Stomach (tissue), 9 donors: Measurements from ENCODE around the gene ATP9B. TPM values are rescaled to one million over a fixed set of nuclear protein-coding genes. Genes with fewer than 3 reads are reported as not detected.
"Not testable (repeated sequence)": the region's sequence is repeated elsewhere in the genome, so short reads cannot be mapped to it uniquely, and the experiment has no call there.

ENCODE experiments used
- DNase-seq, 2 donors: peaks; one replicate each; pipeline versions ENCODE4 v3.0.0 to v3.0.0-alpha.2; 2013 to 2019
- H3K27ac ChIP-seq, 5 donors: fragments of 200-600 bp in 4 of 5; sonication (generic) in 4 of 5; one replicate each; pipeline ENCODE4 v1.5.1; 2013 to 2019; ENCODE audit warnings: mild to moderate bottlenecking in 1 of 5, moderate library complexity in 1 of 5
- H3K27me3 ChIP-seq, 3 donors: fragments of 200-600 bp; sonication (generic); one replicate each; pipeline ENCODE4 v1.5.1; 2017 to 2019; ENCODE audit warnings: mixed run types in 1 of 3
- H3K36me3 ChIP-seq, 4 donors: fragments of 200-600 bp; sonication (generic); 1 replicate in 3 of 4; 2 replicates in 1 of 4; pipeline ENCODE4 v1.5.1; 2016 to 2019
- H3K4me1 ChIP-seq, 4 donors: fragments of 200-600 bp; sonication (generic); one replicate each; pipeline ENCODE4 v1.5.1; 2016 to 2019
- H3K4me3 ChIP-seq, 4 donors: fragments of 200-600 bp; sonication (generic) in 3 of 4; one replicate each; pipeline ENCODE4 v1.5.1; 2016 to 2019; ENCODE audit warnings: mild to moderate bottlenecking in 1 of 4
- H3K9me3 ChIP-seq, 4 donors: fragments of 200-600 bp; sonication (generic); one replicate each; pipeline ENCODE4 v1.5.1; 2016 to 2019
- CTCF ChIP-seq, 7 experiments: fragments of 450-650 bp in 4 of 7; fragments of 200-600 bp in 3 of 7; sonication (generic) in 3 of 7; IDR thresholded peaks; one replicate each; pipeline ENCODE4 v1.5.1; 2016 to 2019; ENCODE audit warnings: antibody characterized with exemption in 7 of 7, control low read depth in 2 of 7, mild to moderate bottlenecking in 1 of 7
- EP300 ChIP-seq: sonication (generic); formaldehyde crosslinking; IDR thresholded peaks from one replicate; pipeline ENCODE4 v1.6.1; 2017; ENCODE audit warnings: antibody characterized with exemption
- POLR2A ChIP-seq, 4 donors: fragments of 450-650 bp; IDR thresholded peaks; one replicate each; pipeline ENCODE4 v1.6.1; 2016; ENCODE audit warnings: antibody characterized with exemption in 4 of 4, control low read depth in 2 of 4, mild to moderate bottlenecking in 1 of 4, moderate library complexity in 1 of 4
- POLR2AphosphoS5 ChIP-seq, 3 donors: sonication (generic); formaldehyde crosslinking; IDR thresholded peaks; one replicate each; pipeline ENCODE4 v1.6.1; 2016; ENCODE audit warnings: antibody characterized with exemption in 3 of 3
- WGBS, 5 donors: extraction: QIAGEN DNeasy Blood & Tissue Kit in 3 of 5; methylation state at CpG; one replicate each; pipeline versions ENCODE4 v1.1.5 to v1.1.7; 2013 to 2018; 5-methylcytosine and 5-hydroxymethylcytosine counted together
- intact Hi-C: fragments of 100-400 bp; cut with DNase I; formaldehyde crosslinking; loops from one replicate; pipeline ENCODE4 v1.15.1; 2023; ENCODE audit warnings: low total_unique reads
- polyA plus RNA-seq, 3 donors: library from polyadenylated mRNA; stranded (reverse); fragments of 200-250 nt; gene quantifications; one replicate each; pipeline ENCODE4 v1.2.3, GENCODE V29; 2013
- total RNA-seq, 5 donors: library from RNA; depleted of rRNA; stranded (reverse); fragments of >200 nt; gene quantifications; one replicate each; pipeline versions ENCODE4 v1.1.0 to v1.2.3, GENCODE V29; 2014 to 2016
- donor health status: healthy with polysubstance abuse.
- donor health status: Bipolar disorder and iron deficiency.
- donor health status: healthy.

The ATP9B gene
- total and polyA plus RNA-seq, 8 donors = 10.6 to 128 (median 34.9) TPM

GRCh38 chr18:79166702-79167101 is 97.5 kb downstream of the ATP9B start:
- H3K27ac ChIP-seq = no peak overlapping the region
- H3K36me3 ChIP-seq = peaks cover 18 to 37% (median 29%) of the 10 kb centered on the region in 4 donors
- no peaks in the 10 kb centered on the region for H3K9me3 ChIP-seq
- no peak overlapping the region for H3K4me3 ChIP-seq
- no peaks in the 10 kb centered on the region for H3K27me3 ChIP-seq
- WGBS, 5 donors = 95 to 99% (median 98%) methylated on average over 6 to 13 of the region's 13 CpGs
- no peak for DNase-seq
- intact Hi-C loops = no loop called here
- peaks cover 0 to 19% (median 0%) of the 10 kb centered on the region in 4 donors for H3K4me1 ChIP-seq
- no peak for TF ChIP-seq CTCF (IDR thresholded peaks at IDR 0.05)
- TF ChIP-seq POLR2A (IDR thresholded peaks at IDR 0.05) = no peak
- no peak for TF ChIP-seq POLR2AphosphoS5 (IDR thresholded peaks at IDR 0.05)
- no peak for TF ChIP-seq EP300

GRCh38 chr18:79167526-79168190 is 98.5 kb downstream of the ATP9B start:
- no peak for TF ChIP-seq EP300
- TF ChIP-seq CTCF (IDR thresholded peaks at IDR 0.05) = no peak
- TF ChIP-seq POLR2AphosphoS5 (IDR thresholded peaks at IDR 0.05) = no peak
- TF ChIP-seq POLR2A (IDR thresholded peaks at IDR 0.05) = no peak
- DNase-seq = no peak
- H3K9me3 ChIP-seq = no peaks in the 10 kb centered on the region
- H3K4me1 ChIP-seq = peaks cover 0 to 19% (median 0%) of the 10 kb centered on the region in 4 donors
- intact Hi-C loops = no loop called here
- WGBS, 5 donors = 94 to 99% (median 98%) methylated on average over 18 of the region's 18 CpGs
- no peaks in the 10 kb centered on the region for H3K27me3 ChIP-seq
- H3K36me3 ChIP-seq = peaks cover 16 to 41% (median 27%) of the 10 kb centered on the region in 4 donors
- no peak overlapping the region for H3K4me3 ChIP-seq
- no peak overlapping the region for H3K27ac ChIP-seq

- Histone ChIP-seq H3K27me3 (no peaks in the 10 kb centered on the region), H3K4me1 (peaks cover 0 to 19% (median 0%) of the 10 kb centered on the region in 4 donors), H3K4me3 (no peak overlapping the region), H3K9me3 (no peaks in the 10 kb centered on the region), H3K27ac (no peak overlapping the region), H3K36me3 (peaks cover 15 to 55% (median 33%) of the 10 kb centered on the region in 4 donors)
- intact Hi-C loops = no loop called here
- no peak for TF ChIP-seq EP300
- TF ChIP-seq POLR2A (IDR thresholded peaks at IDR 0.05) = no peak
- no peak for TF ChIP-seq CTCF (IDR thresholded peaks at IDR 0.05)
- no peak for TF ChIP-seq POLR2AphosphoS5 (IDR thresholded peaks at IDR 0.05)
- no peak for DNase-seq
- WGBS, 5 donors = 73 to 84% (median 80%) methylated on average over 8 of the region's 8 CpGs
Measured at GRCh38 chr18:79169958-79170555, 100.9 kb downstream of the ATP9B start.

- Histone ChIP-seq H3K4me1 (peaks cover 0 to 19% (median 0%) of the 10 kb centered on the region in 4 donors), H3K36me3 (peaks cover 0 to 45% (median 26%) of the 10 kb centered on the region in 4 donors)
- 96 to 99% (median 98%) methylated on average over 9 to 24 of the region's 27 CpGs for WGBS, 5 donors
- H3K27me3 ChIP-seq, H3K27ac ChIP-seq, intact Hi-C loops, H3K9me3 ChIP-seq, H3K4me3 ChIP-seq, DNase-seq: not testable (repeated sequence)
Measured at GRCh38 chr18:79172331-79172730, 103.1 kb downstream of the ATP9B start.

- Histone ChIP-seq H3K4me3 (no peak overlapping the region), H3K9me3 (no peaks in the 10 kb centered on the region), H3K27ac (no peak overlapping the region), H3K4me1 (peaks cover 0 to 19% (median 0%) of the 10 kb centered on the region in 4 donors), H3K36me3 (peaks cover 0 to 44% (median 27%) of the 10 kb centered on the region in 4 donors), H3K27me3 (no peaks in the 10 kb centered on the region)
- DNase-seq = no peak
- WGBS, 5 donors = 89 to 94% (median 93%) methylated on average over 2 of the region's 2 CpGs
- intact Hi-C loops = no loop called here
- TF ChIP-seq CTCF (IDR thresholded peaks at IDR 0.05) (no peak), EP300 (no peak), POLR2A (IDR thresholded peaks at IDR 0.05) (no peak), POLR2AphosphoS5 (IDR thresholded peaks at IDR 0.05) (no peak)
Measured at GRCh38 chr18:79173742-79174141, 104.5 kb downstream of the ATP9B start.
